ENCODE measurements around the gene ADH5. TPM values are rescaled to one million over a fixed set of nuclear protein-coding genes. Genes with fewer than 3 reads are reported as not detected.
"Not testable (repeated sequence)": the region's sequence is repeated elsewhere in the genome, so short reads cannot be mapped to it uniquely, and the experiment has no call there.

ADH5 gene
- total RNA-seq, 1 donor from 2014 or later, result 99.5 TPM

DNA sequence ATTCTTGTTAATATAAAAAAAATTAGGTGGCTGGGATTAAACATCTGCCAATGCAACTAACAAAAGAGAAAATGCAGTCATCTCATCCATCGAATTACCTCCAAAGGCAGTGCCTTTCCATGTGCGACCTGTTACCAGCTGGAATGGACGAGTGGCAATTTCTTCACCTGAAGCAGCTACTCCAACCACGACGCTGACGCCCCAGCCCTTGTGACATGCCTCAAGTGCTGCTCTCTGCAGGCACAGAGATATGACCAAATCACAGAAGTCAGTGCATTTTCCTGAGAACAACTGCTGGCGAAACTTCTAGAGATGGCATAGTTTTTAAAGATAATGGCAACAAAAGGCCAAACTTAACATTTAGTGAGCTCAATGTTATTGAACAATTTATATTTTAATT is 13.8 kb downstream of the ADH5 start:
- Histone ChIP-seq H3K36me3 (ENCODE audit: control insufficient read depth, insufficient read depth, low read length) (peaks cover 2% of the 10 kb centered on the region), H3K4me3 (ENCODE audit: low read depth, low read length) (no peak overlapping the region), H3K27me3 (ENCODE audit: control insufficient read depth, insufficient read depth, low read length) (no peaks in the 10 kb centered on the region)
- TF ChIP-seq, protein P1, sequence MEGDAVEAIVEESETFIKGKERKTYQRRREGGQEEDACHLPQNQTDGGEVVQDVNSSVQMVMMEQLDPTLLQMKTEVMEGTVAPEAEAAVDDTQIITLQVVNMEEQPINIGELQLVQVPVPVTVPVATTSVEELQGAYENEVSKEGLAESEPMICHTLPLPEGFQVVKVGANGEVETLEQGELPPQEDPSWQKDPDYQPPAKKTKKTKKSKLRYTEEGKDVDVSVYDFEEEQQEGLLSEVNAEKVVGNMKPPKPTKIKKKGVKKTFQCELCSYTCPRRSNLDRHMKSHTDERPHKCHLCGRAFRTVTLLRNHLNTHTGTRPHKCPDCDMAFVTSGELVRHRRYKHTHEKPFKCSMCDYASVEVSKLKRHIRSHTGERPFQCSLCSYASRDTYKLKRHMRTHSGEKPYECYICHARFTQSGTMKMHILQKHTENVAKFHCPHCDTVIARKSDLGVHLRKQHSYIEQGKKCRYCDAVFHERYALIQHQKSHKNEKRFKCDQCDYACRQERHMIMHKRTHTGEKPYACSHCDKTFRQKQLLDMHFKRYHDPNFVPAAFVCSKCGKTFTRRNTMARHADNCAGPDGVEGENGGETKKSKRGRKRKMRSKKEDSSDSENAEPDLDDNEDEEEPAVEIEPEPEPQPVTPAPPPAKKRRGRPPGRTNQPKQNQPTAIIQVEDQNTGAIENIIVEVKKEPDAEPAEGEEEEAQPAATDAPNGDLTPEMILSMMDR (IDR thresholded peaks at IDR 0.05; ENCODE audit: insufficient read depth, low read length, poor library complexity, severe bottlenecking), result no peak
- DNase-seq (ENCODE audit: low read depth), result no peak

DNA sequence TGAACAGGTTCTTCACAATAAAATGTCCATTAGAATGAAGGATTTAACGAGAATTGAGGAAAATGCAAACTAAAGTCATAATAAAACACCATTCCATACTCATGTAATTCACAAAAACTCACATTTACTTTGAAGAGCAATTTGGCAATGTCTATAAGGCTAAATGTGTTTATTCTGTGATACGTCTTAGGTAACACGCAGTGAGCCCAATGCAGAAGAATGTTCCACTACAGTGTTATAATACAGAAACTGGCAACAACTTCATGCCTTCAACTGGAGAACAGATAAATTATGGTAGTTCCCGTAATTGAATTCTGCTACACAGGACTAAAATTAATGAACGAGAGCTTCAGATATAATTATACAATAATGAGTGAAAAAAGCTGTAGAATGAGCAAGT is 17.4 kb downstream of the ADH5 start:
- no peak overlapping the region for H3K4me3 ChIP-seq (ENCODE audit: low read depth, low read length)
- TF ChIP-seq, protein P1 (IDR thresholded peaks at IDR 0.05; ENCODE audit: insufficient read depth, low read length, poor library complexity, severe bottlenecking), result no peak
- DNase-seq (ENCODE audit: low read depth), result no peak
- H3K27me3 ChIP-seq (ENCODE audit: control insufficient read depth, insufficient read depth, low read length), result no peaks in the 10 kb centered on the region
- H3K36me3 ChIP-seq (ENCODE audit: control insufficient read depth, insufficient read depth, low read length), result peaks cover 2% of the 10 kb centered on the region

DNA sequence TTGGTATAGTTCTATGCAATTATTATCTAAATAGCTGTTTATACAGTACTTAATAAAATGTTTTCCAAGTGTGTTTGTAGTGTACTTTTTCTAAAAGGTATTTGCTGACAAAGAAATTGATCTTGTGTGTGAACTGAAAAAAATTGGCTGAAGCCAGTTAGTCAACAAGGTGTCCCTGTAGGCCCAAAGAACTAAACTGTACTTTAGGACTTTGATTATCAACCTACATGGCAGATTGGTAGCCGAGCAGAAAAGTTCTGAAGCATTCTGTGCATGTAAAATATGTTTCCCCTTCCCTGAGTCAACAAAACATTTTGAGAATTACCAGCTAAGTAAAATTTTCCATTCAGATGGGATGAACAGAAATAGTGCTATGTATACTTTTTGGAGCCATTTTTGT is 21.0 kb downstream of the ADH5 start:
- Histone ChIP-seq H3K36me3 (ENCODE audit: control insufficient read depth, insufficient read depth, low read length) (no peaks in the 10 kb centered on the region), H3K27me3 (ENCODE audit: control insufficient read depth, insufficient read depth, low read length) (no peaks in the 10 kb centered on the region), H3K4me3 (ENCODE audit: low read depth, low read length) (no peak overlapping the region)
- no peak for DNase-seq (ENCODE audit: low read depth)
- TF ChIP-seq, protein P1 (IDR thresholded peaks at IDR 0.05; ENCODE audit: insufficient read depth, low read length, poor library complexity, severe bottlenecking), result no peak

DNA sequence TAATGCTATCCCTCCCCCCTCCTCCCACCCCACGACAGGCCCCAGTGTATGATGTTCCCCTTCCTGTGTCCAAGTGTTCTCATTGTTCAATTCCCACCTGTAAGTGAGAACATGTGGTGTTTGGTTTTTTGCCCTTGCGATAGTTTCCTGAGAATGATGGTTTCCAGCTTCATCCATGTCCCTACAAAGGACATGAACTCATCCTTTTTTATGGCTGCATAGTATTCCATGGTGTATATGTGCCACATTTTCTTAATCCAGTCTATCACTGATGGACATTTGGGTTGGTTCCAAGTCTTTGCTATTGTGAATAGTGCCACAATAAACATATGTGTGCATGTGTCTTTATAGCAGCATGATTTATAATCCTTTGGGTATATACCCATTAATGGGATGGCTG is 23.1 kb downstream of the ADH5 start:
- H3K4me3 ChIP-seq (ENCODE audit: low read depth, low read length); H3K27me3 ChIP-seq (ENCODE audit: control insufficient read depth, insufficient read depth, low read length); H3K36me3 ChIP-seq (ENCODE audit: control insufficient read depth, insufficient read depth, low read length); DNase-seq (ENCODE audit: low read depth): not testable (repeated sequence)

DNA sequence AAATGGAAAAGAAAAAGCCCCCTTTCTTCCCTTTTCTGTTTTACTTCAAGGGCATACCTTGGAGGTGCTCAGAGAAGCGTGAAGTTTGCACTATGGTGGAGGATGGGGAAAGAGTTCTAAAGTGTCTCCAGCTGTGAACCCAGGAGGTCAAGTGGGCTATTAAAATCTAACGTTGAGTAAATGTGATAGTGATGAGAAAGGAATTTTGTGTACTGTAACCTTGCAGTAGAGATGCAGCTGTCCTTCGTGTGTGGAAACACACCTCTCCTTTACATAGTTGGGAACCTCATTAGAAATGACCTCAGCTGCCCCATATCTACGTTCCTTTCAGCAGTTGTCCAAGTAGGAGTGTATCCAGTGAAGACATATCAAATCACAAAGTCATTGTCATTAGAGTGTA is 26.5 kb downstream of the ADH5 start:
- TF ChIP-seq, protein P1 (IDR thresholded peaks at IDR 0.05; ENCODE audit: insufficient read depth, low read length, poor library complexity, severe bottlenecking), result no peak
- peak; percentile 26 for DNase-seq (ENCODE audit: low read depth)
- H3K27me3 ChIP-seq (ENCODE audit: control insufficient read depth, insufficient read depth, low read length), result no peaks in the 10 kb centered on the region
- H3K4me3 ChIP-seq (ENCODE audit: low read depth, low read length), result no peak overlapping the region
- peaks cover 1% of the 10 kb centered on the region for H3K36me3 ChIP-seq (ENCODE audit: control insufficient read depth, insufficient read depth, low read length)

DNA sequence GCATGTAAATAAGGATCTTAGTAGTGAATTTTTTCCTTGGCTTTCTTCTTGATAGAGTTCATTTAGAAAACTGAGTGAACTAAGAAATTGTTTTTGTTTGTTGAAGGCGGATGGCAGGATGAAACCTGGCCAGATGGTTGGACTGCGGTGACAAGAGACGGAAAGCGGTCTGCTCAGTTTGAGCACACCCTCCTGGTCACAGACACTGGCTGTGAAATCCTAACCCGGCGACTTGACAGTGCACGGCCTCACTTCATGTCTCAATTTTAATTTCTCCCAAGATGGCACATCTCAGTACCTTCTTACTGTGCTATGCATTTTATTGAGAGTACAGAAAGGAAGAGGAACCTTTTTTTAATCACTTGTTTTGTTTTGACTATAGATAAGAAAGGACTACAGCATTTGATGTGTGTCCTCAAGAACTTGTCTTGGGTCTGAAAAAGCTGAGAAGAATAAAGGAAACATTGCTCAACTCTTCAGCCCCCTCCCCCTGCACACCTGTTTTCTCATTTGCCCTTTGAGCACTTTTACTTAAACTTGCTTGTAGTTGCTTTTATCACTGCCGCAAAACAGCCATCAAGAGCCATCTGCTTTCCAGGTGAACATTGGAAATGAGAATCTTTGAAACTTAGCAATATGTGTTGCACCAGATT is 27.4 kb downstream of the ADH5 start:
- DNase-seq (ENCODE audit: low read depth), result no peak

More for the DNA sequence above, 27.4 kb downstream of the ADH5 start:
- Histone ChIP-seq H3K27me3 (ENCODE audit: control insufficient read depth, insufficient read depth, low read length) (no peaks in the 10 kb centered on the region), H3K36me3 (ENCODE audit: control insufficient read depth, insufficient read depth, low read length) (peaks cover 1% of the 10 kb centered on the region), H3K4me3 (ENCODE audit: low read depth, low read length) (no peak overlapping the region)
- TF ChIP-seq, protein P1 (IDR thresholded peaks at IDR 0.05; ENCODE audit: insufficient read depth, low read length, poor library complexity, severe bottlenecking), result no peak
